DND-41 (cell line): Measurements from ENCODE around the gene RNU5B-1.

Experiments used
- EZH2 ChIP-seq: IDR thresholded peaks from 3 replicates; pipeline ENCODE4 v1.6.1; 2012; ENCODE audit warnings: borderline replicate concordance, low read depth, mild to moderate bottlenecking, moderate library complexity, low read length, inconsistent platforms; ENCODE audit not compliant: severe bottlenecking
- TF ChIP-seq, protein P1 (sequence below): IDR thresholded peaks from 2 replicates; pipeline ENCODE4 v1.5.1; 2012; ENCODE audit warnings: borderline replicate concordance, low read length, moderate library complexity, mild to moderate bottlenecking; ENCODE audit not compliant: poor library complexity, severe bottlenecking; ENCODE audit errors: extremely low read depth

DNA sequence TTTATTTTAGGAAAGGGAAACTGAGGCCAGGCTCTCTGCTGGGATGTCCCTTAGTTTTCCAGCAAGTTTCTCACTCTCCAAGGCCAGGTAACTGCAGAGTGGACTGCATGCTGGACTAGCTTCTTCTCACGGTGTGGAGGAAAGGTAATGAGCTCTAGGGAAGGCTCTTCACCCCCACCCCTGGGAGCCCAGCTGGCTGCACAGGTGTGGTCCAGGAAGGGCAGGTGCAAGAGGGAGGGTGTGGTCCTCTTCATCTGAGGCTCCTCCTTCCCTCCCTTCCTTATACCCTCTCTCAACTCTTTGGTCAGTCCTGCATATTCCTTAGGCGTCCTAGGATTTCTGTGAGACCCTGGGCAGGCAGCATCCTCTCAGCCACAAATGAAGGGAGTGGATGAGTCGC is 33.9 kb downstream of the RNU5B-1 start:
- TF ChIP-seq, protein P1, sequence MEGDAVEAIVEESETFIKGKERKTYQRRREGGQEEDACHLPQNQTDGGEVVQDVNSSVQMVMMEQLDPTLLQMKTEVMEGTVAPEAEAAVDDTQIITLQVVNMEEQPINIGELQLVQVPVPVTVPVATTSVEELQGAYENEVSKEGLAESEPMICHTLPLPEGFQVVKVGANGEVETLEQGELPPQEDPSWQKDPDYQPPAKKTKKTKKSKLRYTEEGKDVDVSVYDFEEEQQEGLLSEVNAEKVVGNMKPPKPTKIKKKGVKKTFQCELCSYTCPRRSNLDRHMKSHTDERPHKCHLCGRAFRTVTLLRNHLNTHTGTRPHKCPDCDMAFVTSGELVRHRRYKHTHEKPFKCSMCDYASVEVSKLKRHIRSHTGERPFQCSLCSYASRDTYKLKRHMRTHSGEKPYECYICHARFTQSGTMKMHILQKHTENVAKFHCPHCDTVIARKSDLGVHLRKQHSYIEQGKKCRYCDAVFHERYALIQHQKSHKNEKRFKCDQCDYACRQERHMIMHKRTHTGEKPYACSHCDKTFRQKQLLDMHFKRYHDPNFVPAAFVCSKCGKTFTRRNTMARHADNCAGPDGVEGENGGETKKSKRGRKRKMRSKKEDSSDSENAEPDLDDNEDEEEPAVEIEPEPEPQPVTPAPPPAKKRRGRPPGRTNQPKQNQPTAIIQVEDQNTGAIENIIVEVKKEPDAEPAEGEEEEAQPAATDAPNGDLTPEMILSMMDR, result no peak
- no peak for TF ChIP-seq EZH2
